GM12865 (cell line): ENCODE measurements around the gene ADIPOR1.
A peak's percentile ranks its signal among the peaks of the same experiment; 100 is the strongest.

Source experiments
- DNase-seq: peaks from one replicate; pipeline ENCODE4 v3.0.0; 2010; ENCODE audit warnings: low read depth
- H3K4me3 ChIP-seq: 2 replicates; pipeline ENCODE4 v1.5.1; 2011; ENCODE audit warnings: mild to moderate bottlenecking, low read depth, low read length, control low read depth
- CTCF ChIP-seq: IDR thresholded peaks from 2 replicates; pipeline ENCODE4 v1.5.1; 2011; ENCODE audit warnings: low read length, control low read depth, low read depth, inconsistent platforms; ENCODE audit not compliant: insufficient read depth; ENCODE audit errors: missing control alignments

ADIPOR1 gene

GRCh38 chr1:202982715-202983430 lies 24.8 kb upstream of the ADIPOR1 start:
- TF ChIP-seq CTCF = no peak
- no peak for DNase-seq

GRCh38 chr1:202981939-202982338 lies 23.8 kb upstream of the ADIPOR1 start:
- no peak for TF ChIP-seq CTCF
- H3K4me3 ChIP-seq = no peak overlapping the region
- no peak for DNase-seq

More at GRCh38 chr1:202982715-202983430, 24.8 kb upstream of the ADIPOR1 start:
- H3K4me3 ChIP-seq = no peak overlapping the region

GRCh38 chr1:202979459-202979858 lies 21.3 kb upstream of the ADIPOR1 start:
- DNase-seq = no peak
- no peak for TF ChIP-seq CTCF
- H3K4me3 ChIP-seq = no peak overlapping the region

GRCh38 chr1:202976633-202977032 lies 18.5 kb upstream of the ADIPOR1 start:
- TF ChIP-seq CTCF = no peak
- no peak overlapping the region for H3K4me3 ChIP-seq
- DNase-seq = no peak

GRCh38 chr1:202974856-202975255 lies 16.7 kb upstream of the ADIPOR1 start:
- DNase-seq = no peak
- TF ChIP-seq CTCF = no peak
- H3K4me3 ChIP-seq = no peak overlapping the region

GRCh38 chr1:202972046-202972445 lies 13.9 kb upstream of the ADIPOR1 start:
- no peak for DNase-seq
- no peak for TF ChIP-seq CTCF
- no peak overlapping the region for H3K4me3 ChIP-seq

GRCh38 chr1:202968895-202969295 lies 10.8 kb upstream of the ADIPOR1 start:
- peak; percentile 77 for DNase-seq
- H3K4me3 ChIP-seq = no peak overlapping the region
- TF ChIP-seq CTCF = peak; percentile 77
